HCT116 (cell line): ENCODE data around the gene ALKBH7. TPM values are rescaled to one million over a fixed set of nuclear protein-coding genes. Genes with fewer than 3 reads are reported as not detected.
"Not testable (repeated sequence)": the region's sequence is repeated elsewhere in the genome, so short reads cannot be mapped to it uniquely, and the experiment has no call there.

Experiments used
- ATAC-seq: fragments of 200-7000 bp; cut with Tn5 transposase; 2 replicates; pipeline ENCODE4 v1.9.1; 2020; ENCODE audit warnings: mild to moderate bottlenecking, moderate library complexity
- BruUV-seq: library from RNA; stranded (reverse); fragments of 400-500 nt; replicated peaks from 2 replicates; lab custom pipeline; 2021; lab: Mats Ljungman, UMichigan
- CTCF ChIA-PET: fragments of 300-600 bp; sonication (Branson Sonifier 250); formaldehyde crosslinking; loops from one replicate; lab custom pipeline; 2021; ENCODE audit warnings: antibody characterized with exemption; lab: Charles Lee
- POLR2A ChIA-PET: fragments of 300-600, 350-600 bp; sonication (Branson Sonifier 250); formaldehyde crosslinking; loops from one replicate; lab custom pipeline; 2021; ENCODE audit warnings: antibody characterized with exemption; lab: Charles Lee
- RAD21 ChIA-PET, 2 experiments: fragments of 300-600 bp; sonication (Branson Sonifier 250); formaldehyde crosslinking; loops; one replicate each; lab custom pipeline; 2023; ENCODE audit warnings: low total read pairs in 2 of 2; ENCODE audit not compliant: uncharacterized antibody in 2 of 2, unreplicated experiment in 2 of 2, low non-redundant PET in 1 of 2; lab: Charles Lee
- DNase-seq: peaks from one replicate; pipeline ENCODE4 v3.0.0-alpha.2; 2010; ENCODE audit warnings: low read depth, low spot score
- H2AFZ ChIP-seq: fragments of 200-600 bp; shearing (Covaris generic), sonication (generic); 2 replicates; pipeline ENCODE4 v1.6.1; 2017; ENCODE audit warnings: low read depth, mixed run types, mixed read lengths, antibody characterized with exemption, low read length; ENCODE audit not compliant: poor library complexity, severe bottlenecking
- H3K27ac ChIP-seq: 2 replicates; pipeline ENCODE4 v1.5.1; 2012; ENCODE audit warnings: low read depth, low read length
- H3K27me3 ChIP-seq: fragments of 200-600 bp; sonication (generic); 2 replicates; pipeline ENCODE4 v1.6.1; 2016; ENCODE audit warnings: mixed run types, low read length, mixed read lengths; ENCODE audit not compliant: insufficient read depth
- H3K36me3 ChIP-seq, 2 experiments: fragments of 200-500 bp in 1 of 2; fragments of 200-600 bp in 1 of 2; sonication (Bioruptor generic) in 1 of 2; sonication (generic) in 1 of 2; 2 replicates each; pipeline versions ENCODE4 v1.5.1 to v1.6.1; 2014 to 2016; ENCODE audit warnings: low read length in 2 of 2, inconsistent platforms in 1 of 2, mixed read lengths in 1 of 2, mixed run types in 1 of 2; ENCODE audit not compliant: insufficient read depth in 2 of 2, control insufficient read depth in 1 of 2
- H3K4me1 ChIP-seq, 2 experiments: fragments of 200-600 bp in 1 of 2; sonication (generic) in 1 of 2; 2 replicates each; pipeline versions ENCODE4 v1.5.1 to v1.6.1; 2012 to 2017; ENCODE audit warnings: low read length in 2 of 2, inconsistent platforms in 1 of 2, mild to moderate bottlenecking in 1 of 2, mixed read lengths in 1 of 2, mixed run types in 1 of 2, moderate library complexity in 1 of 2; ENCODE audit not compliant: insufficient read depth in 2 of 2, control insufficient read depth in 1 of 2
- H3K4me2 ChIP-seq: fragments of 200-600 bp; sonication (generic); 2 replicates; pipeline ENCODE4 v1.6.1; 2017; ENCODE audit warnings: mixed run types, low read length, mixed read lengths
- H3K4me3 ChIP-seq, 2 experiments: fragments of 200-600 bp in 1 of 2; sonication (generic) in 1 of 2; replicated peaks in 1 of 2; 2 replicates each; pipeline ENCODE4 v1.5.1; 2011 to 2016; ENCODE audit warnings: low read length in 2 of 2, control low read depth in 1 of 2, low read depth in 1 of 2, mild to moderate bottlenecking in 1 of 2, mixed read lengths in 1 of 2, mixed run types in 1 of 2
- H3K79me2 ChIP-seq: fragments of 200-600 bp; sonication (generic); 2 replicates; pipeline ENCODE4 v1.6.1; 2017; ENCODE audit warnings: mild to moderate bottlenecking, mixed run types, low read length, moderate library complexity, mixed read lengths; ENCODE audit not compliant: insufficient read depth
- H3K9ac ChIP-seq: fragments of 200-600 bp; sonication (generic); 2 replicates; pipeline ENCODE4 v1.6.1; 2016; ENCODE audit warnings: low read length, mixed read lengths
- H3K9me2 ChIP-seq: fragments of 200-600 bp; sonication (generic), shearing (Covaris generic); 2 replicates; pipeline ENCODE4 v1.6.1; 2017; ENCODE audit warnings: mixed run types, mild to moderate bottlenecking, moderate library complexity; ENCODE audit not compliant: insufficient read depth
- H3K9me3 ChIP-seq, 2 experiments: fragments of 200-500 bp in 1 of 2; fragments of 200-600 bp in 1 of 2; sonication (Bioruptor generic) in 1 of 2; sonication (generic) in 1 of 2; 2 replicates each; pipeline ENCODE4 v1.6.1; 2014 to 2017; ENCODE audit warnings: low read length in 2 of 2, mixed read lengths in 2 of 2, inconsistent platforms in 1 of 2, low read depth in 1 of 2, mild to moderate bottlenecking in 1 of 2, mixed run types in 1 of 2, moderate library complexity in 1 of 2; ENCODE audit not compliant: control insufficient read depth in 1 of 2, insufficient read depth in 1 of 2
- H4K20me1 ChIP-seq: fragments of 200-600 bp; sonication (generic), shearing (Covaris generic); 2 replicates; pipeline ENCODE4 v1.6.1; 2017; ENCODE audit warnings: mixed run types, mild to moderate bottlenecking, moderate library complexity; ENCODE audit not compliant: insufficient read depth
- CEBPB ChIP-seq: IDR thresholded peaks from 2 replicates; pipeline ENCODE4 v1.6.1; 2012; ENCODE audit warnings: low read depth
- CTCF ChIP-seq, 3 experiments: fragments of 200-600 bp in 1 of 3; sonication (generic) in 1 of 3; IDR thresholded peaks in 2 of 3; conservative IDR thresholded peaks in 1 of 3; 2 replicates each; pipeline ENCODE4 v1.5.1; 2012 to 2017; ENCODE audit warnings: low read depth in 2 of 3, low read length in 2 of 3, antibody characterized with exemption in 1 of 3, borderline replicate concordance in 1 of 3, control low read depth in 1 of 3, mild to moderate bottlenecking in 1 of 3, mixed read lengths in 1 of 3, mixed run types in 1 of 3, moderate library complexity in 1 of 3; ENCODE audit not compliant: insufficient read depth in 1 of 3
- ELF1 ChIP-seq: IDR thresholded peaks from 2 replicates; pipeline ENCODE4 v1.6.1; 2012; ENCODE audit warnings: low read depth, borderline replicate concordance
- EZH2 ChIP-seq: fragments of 200-600 bp; sonication (generic); IDR thresholded peaks from 2 replicates; pipeline ENCODE4 v1.6.1; 2017; ENCODE audit warnings: antibody characterized with exemption, mixed run types
- MAX ChIP-seq: IDR thresholded peaks from 2 replicates; pipeline ENCODE4 v1.6.1; 2012
- POLR2AphosphoS5 ChIP-seq: IDR thresholded peaks from 2 replicates; pipeline ENCODE4 v1.6.1; 2011; ENCODE audit warnings: mild to moderate bottlenecking, low read depth, low read length, moderate library complexity
- RAD21 ChIP-seq: IDR thresholded peaks from 2 replicates; pipeline ENCODE4 v1.6.1; 2012; ENCODE audit warnings: low read depth, mild to moderate bottlenecking
- SIN3A ChIP-seq: IDR thresholded peaks from 2 replicates; pipeline ENCODE4 v1.6.1; 2012; ENCODE audit warnings: low read depth
- SRF ChIP-seq: IDR thresholded peaks from 2 replicates; pipeline ENCODE4 v1.6.1; 2012; ENCODE audit warnings: low read depth
- TCF7L2 ChIP-seq: IDR thresholded peaks from 2 replicates; pipeline ENCODE4 v1.7.0; 2011; ENCODE audit warnings: borderline replicate concordance, inconsistent platforms; ENCODE audit not compliant: insufficient read depth, insufficient read length; ENCODE audit errors: extremely low read depth
- YY1 ChIP-seq: IDR thresholded peaks from 2 replicates; pipeline ENCODE4 v1.6.1; 2011; ENCODE audit warnings: low read length, low read depth, moderate library complexity, mild to moderate bottlenecking; ENCODE audit not compliant: insufficient replicate concordance; ENCODE audit errors: extremely low read depth
- ZFX ChIP-seq: fragments of 450-650 bp; IDR thresholded peaks from 2 replicates; pipeline ENCODE4 v1.6.1; 2017
- ZNF274 ChIP-seq: fragments of 200-500 bp; sonication (Bioruptor generic); IDR thresholded peaks from 2 replicates; pipeline ENCODE4 v1.6.1; 2014; ENCODE audit warnings: mild to moderate bottlenecking, low read depth, low read length, inconsistent platforms
- intact Hi-C: fragments of 100-400 bp; cut with micrococcal nuclease; formaldehyde crosslinking; loops from 2 replicates; pipeline ENCODE4 v1.10.0; 2022
- total RNA-seq: library from RNA; stranded (reverse); gene quantifications from one replicate; pipeline ENCODE4 v1.2.1, GENCODE V29; 2021; ENCODE audit not compliant: unreplicated experiment

Gene ALKBH7
- total RNA-seq, 1 experiment from 2014 or later = 57.1 TPM

- Histone ChIP-seq H3K27me3 (no peaks in the 10 kb centered on the region), H2AFZ (no peak overlapping the region), H3K4me1 (no peaks in the 10 kb centered on the region), H3K4me2 (no peak overlapping the region), H3K9ac (no peak overlapping the region), H3K4me3 (no peak overlapping the region), H3K79me2 (no peaks in the 10 kb centered on the region), H4K20me1 (no peaks in the 10 kb centered on the region), H3K9me3 (no peaks in the 10 kb centered on the region; a peak in 1 of 4 replicates), H3K36me3 (no peaks in the 10 kb centered on the region), H3K27ac (no peak overlapping the region), H3K9me2 (no peaks in the 10 kb centered on the region)
- ATAC-seq (peak; percentile 59; the same call in 1 of the 2 replicates), DNase-seq (no peak)
- TF ChIP-seq SRF = no peak
- no peak for TF ChIP-seq TCF7L2
- TF ChIP-seq SIN3A = no peak
- no peak for TF ChIP-seq MAX
- no peak for TF ChIP-seq CEBPB
- no peak for TF ChIP-seq RAD21
- no peak for TF ChIP-seq POLR2AphosphoS5
- no peak for TF ChIP-seq ZNF274
- TF ChIP-seq CTCF (IDR thresholded peaks at IDR 0.05 in 2 of 3, conservative IDR thresholded peaks at IDR 0.05 in 1 of 3; ENCODE audit: borderline replicate concordance in 1 of 3, insufficient read depth in 1 of 3, low read depth in 2 of 3, low read length in 2 of 3) = no peak
- no peak for TF ChIP-seq EZH2
- no peak for TF ChIP-seq ZFX
- TF ChIP-seq YY1 = no peak
- TF ChIP-seq ELF1 = no peak
- RAD21 ChIA-PET = no interaction called here
- intact Hi-C loops = no loop called here
- CTCF ChIA-PET = no interaction called here
- POLR2A ChIA-PET = no interaction called here
- no TSS peak for BruUV-seq
These were observed 29.1 kb upstream of the ALKBH7 start for GRCh38 chr19:6343462-6343861.

GRCh38 chr19:6349271-6349670 lies 23.3 kb upstream of the ALKBH7 start:
- H3K4me2 ChIP-seq, H3K9me3 ChIP-seq, CTCF ChIA-PET, intact Hi-C loops, H3K36me3 ChIP-seq, H3K79me2 ChIP-seq, H3K9ac ChIP-seq, H3K4me3 ChIP-seq, H4K20me1 ChIP-seq, H2AFZ ChIP-seq, H3K9me2 ChIP-seq, RAD21 ChIA-PET, ATAC-seq, POLR2A ChIA-PET, H3K4me1 ChIP-seq, H3K27me3 ChIP-seq, DNase-seq, BruUV-seq, H3K27ac ChIP-seq: not testable (repeated sequence)
